Measurements from ENCODE around the gene DNAJC7.

Gene DNAJC7

GRCh38 chr17:41928693-41929251 is 88.5 kb downstream of the DNAJC7 start:
- H3K36me3 ChIP-seq (ENCODE audit: control insufficient read depth in 4 of 4, insufficient read depth in 4 of 4, low read length in 3 of 4): no peaks in the 10 kb centered on the region
- CTCF ChIA-PET: interaction anchor here (0.6 to 3.0 kb wide), 5 partner anchors 11 to 35 kb away, joined by 3 to 17 read pairs (median 4); partner anchors contain the start of gene ACLY
- peaks cover 5 to 36% (median 22%) of the 10 kb centered on the region in 4 experiments for H3K4me1 ChIP-seq (ENCODE audit: control extremely low read depth in 1 of 4, control insufficient read depth in 4 of 4, insufficient read depth in 4 of 4, low read length in 3 of 4)
- no peaks in the 10 kb centered on the region for H3K9me3 ChIP-seq (ENCODE audit: control extremely low read depth in 1 of 5, control insufficient read depth in 4 of 5, insufficient read depth in 2 of 5, low read depth in 1 of 5, low read length in 4 of 5)
- H3K4me3 ChIP-seq (ENCODE audit: control insufficient read depth in 1 of 7, extremely low read depth in 1 of 7, insufficient read depth in 4 of 7, low read depth in 2 of 7, low read length in 6 of 7): no peak overlapping the region
- POLR2A ChIA-PET: interaction anchor here (0.8 kb wide), 1 partner anchor 10 kb away, joined by 3 read pairs; the partner anchor contains the start of gene ACLY
- no peak for DNase-seq
- 73% methylated on average over 6 of the region's 6 CpGs for WGBS (ENCODE audit: insufficient coverage)
- no peak overlapping the region for H3K27ac ChIP-seq (ENCODE audit: insufficient read depth in 1 of 2, low read depth in 1 of 2, low read length in 2 of 2, poor library complexity in 1 of 2, severe bottlenecking in 2 of 2)
- no peaks in the 10 kb centered on the region for H3K27me3 ChIP-seq (replicated peaks in 2 of 5; ENCODE audit: control insufficient read depth in 4 of 5, insufficient read depth in 5 of 5, low read length in 4 of 5)

All from common myeloid progenitor, CD34-positive (primary cell).